Activated CD4-positive, CD25-positive, alpha-beta regulatory T cell (primary cell): ENCODE measurements around the gene DDX20.
"Not testable (repeated sequence)": the region's sequence is repeated elsewhere in the genome, so short reads cannot be mapped to it uniquely, and the experiment has no call there.

Source experiments
- DNase-seq, 4 experiments: peaks; one replicate each; lab custom pipeline; 2025; lab: John Stamatoyannopoulos, UW

DDX20 gene

DNA sequence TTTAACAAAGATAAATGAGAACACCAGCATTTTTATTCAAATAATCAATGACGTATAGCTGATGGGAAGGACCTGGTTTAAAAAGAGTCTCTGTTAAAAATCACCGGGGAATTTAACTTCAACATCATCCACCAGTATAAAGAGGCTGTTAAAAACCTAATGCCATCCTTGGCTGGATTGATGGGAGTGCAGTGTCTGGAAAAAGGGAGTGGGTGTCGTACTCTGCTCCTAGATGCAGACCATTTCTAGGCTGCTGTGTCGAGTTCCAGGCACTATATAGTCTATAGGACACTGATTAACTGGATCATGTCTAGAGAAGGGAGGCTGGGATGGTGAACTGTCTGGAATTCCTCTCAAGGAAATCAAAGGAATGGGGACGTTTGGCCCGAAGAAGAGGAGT is 36.1 kb downstream of the DDX20 start:
- DNase-seq: no peak

DNA sequence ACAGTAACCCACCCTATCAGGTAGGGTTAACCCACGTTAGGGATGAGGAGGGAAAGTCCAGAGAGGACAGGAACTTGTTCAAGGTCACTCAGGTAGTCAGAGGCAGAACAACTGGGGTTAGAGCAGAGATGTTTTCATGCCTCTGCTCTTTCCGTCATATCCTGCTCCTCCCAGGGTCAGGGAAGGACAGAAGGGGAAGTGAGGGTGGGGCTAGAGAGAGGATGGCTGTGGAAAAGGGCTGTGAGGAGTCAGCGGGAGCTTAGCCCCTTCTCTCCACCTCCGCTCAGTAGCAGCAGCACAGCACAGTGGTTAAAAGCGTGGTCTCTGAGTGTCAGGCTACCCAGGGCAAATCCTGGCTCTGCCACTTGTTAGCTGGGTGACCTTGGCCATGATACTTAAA is 36.5 kb downstream of the DDX20 start:
- DNase-seq: no peak

DNA sequence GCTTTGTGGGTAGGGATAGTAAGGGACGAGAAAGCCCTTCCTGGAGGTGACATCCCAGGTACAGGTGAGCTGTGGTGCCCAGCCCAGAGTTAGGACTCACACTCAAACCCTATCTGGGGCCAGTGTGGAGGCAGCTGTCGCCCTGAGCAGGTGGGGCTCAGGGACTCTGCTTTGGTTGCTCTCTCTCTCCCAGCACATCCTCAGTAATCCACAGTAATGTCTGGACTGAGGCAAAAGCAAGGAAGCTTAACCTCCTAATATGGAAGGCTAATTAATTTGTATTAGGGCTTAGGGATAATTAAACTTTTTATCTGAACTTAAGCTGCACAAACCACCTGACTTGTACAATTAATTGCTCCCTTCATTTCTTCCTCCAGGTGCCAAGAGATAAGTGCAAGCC is 38.2 kb downstream of the DDX20 start:
- DNase-seq: no peak

DNA sequence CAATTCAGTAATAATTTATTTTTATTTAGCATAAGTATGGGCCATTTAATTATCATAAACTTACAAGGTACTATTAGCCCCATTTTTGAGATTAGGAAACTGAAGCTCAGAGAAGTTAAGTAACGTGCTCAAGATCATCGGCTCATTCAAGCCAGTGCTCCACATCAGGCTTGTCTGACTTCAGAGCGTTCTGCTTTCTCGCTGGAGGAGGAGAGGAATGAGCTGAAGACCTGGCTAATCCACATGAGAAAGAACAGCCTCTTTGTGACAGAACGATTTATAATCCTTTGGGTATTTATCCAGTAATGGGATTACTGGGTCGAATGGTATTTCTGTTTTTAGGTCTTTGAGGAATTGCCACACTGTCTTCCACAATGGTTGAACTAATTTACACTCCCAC is 39.7 kb downstream of the DDX20 start:
- no peak for DNase-seq

DNA sequence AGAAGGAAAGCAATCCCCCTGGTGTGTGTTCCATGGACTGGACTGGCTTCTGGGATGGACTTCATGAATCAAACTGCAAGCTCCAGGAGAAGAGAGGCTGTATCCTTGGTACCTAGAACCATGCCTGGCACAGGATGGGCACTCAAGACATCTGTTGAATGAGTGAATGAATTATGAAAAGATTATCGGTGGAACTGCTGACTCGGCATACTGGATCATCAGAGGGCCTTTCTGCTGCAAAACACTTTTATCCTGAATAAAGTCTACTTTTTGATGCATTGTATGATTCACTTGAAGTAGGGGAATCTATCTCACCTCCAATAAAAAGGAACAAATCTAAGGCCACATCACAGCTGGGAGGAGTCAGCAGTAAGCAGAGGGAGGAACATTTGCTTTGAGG is 42.9 kb downstream of the DDX20 start:
- DNase-seq: no peak

DNA sequence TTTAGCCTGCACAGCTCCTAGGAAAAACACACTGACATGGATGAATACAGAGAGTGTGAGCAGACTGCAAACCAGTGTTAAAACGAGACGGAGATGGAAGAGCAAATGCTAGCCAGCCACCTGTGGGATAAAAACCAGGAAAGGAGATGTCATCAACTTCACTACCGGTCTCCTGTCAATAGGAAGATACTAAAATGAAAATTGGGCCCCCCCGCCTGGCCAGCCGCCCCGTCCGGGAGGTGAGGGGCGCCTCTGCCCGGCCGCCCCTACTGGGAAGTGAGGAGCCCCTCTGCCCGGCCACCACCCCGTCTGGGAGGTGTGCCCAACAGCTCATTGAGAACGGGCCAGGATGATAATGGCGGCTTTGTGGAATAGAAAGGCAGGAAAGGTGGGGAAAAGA is 44.0 kb downstream of the DDX20 start:
- not testable (repeated sequence) for DNase-seq

DNA sequence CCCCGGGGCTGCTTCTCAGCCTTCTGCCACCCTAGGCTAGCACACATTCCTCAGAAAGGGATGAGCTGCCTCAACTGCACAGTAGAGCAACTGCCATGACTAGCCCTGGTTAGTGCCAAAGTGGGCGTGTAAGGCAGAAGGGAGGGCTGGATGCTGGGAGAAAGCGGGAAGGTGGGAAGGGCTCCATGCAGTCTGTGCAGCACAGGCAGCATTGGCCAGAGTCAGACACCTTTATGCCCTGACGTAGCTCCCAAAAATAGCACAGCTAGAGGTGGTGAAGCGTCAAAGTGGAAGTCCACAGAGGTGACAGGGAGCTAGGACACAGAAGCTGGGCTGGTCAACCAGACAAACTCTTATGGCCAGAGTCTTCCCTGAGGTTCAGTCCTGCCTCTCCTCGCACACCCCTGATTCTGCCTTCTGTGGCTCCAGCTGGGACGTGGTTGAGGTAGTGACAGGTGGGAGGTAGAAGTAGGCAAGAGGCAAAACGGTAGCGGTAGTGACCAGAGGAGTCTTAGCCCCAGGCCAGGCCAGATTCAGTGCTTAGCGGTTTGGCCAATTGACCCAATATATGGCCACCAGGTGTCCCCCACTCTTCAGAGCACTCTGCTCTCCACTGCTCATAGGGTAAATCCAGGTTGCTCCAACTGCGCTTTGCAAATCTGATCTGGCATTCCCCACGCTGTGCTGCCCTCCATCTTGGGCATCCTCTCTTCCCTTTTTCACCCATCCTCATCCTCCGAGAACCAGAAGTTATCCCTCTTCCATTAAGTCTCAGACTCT is 45.6 kb downstream of the DDX20 start:
- DNase-seq: no peak

DNA sequence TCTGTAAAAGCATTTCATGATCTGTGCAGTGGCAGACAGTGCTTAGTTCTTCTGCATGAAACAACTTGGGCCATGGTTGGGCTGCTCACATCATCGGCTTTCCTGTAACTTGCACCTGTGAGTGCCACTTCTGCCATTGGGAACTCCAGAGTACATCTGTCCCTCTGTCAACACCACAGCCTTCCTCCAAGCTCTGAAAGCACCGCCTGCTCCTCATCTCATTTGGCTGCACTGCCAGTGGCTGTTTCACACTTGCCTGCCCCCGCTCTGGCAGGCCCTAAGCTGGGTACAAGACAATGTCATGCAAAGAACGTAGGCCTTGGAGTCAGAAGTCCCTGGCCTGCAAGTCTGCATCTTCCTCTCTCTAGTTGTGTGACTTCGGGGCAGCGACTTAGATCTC is 46.4 kb downstream of the DDX20 start:
- no peak for DNase-seq

DNA sequence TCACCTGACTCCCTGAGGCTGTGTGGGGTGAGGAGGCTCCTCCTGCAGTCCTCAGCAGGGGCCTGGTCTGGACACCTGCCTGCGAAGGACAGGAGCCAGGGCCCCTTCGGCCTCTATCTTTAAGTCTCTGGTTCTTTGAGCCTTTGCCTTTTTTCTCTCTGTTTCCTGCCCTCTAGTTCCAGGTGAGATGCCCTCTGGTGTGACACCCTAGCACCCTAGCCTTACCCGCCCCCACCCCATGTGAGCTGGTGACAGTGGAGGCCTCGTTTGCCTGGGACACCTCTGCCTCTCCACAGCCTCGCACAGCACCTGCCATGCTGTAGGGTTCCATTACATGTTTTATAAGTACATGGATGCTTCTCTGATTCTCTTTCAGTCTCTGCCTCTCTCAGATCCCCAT is 47.3 kb downstream of the DDX20 start:
- no peak for DNase-seq

DNA sequence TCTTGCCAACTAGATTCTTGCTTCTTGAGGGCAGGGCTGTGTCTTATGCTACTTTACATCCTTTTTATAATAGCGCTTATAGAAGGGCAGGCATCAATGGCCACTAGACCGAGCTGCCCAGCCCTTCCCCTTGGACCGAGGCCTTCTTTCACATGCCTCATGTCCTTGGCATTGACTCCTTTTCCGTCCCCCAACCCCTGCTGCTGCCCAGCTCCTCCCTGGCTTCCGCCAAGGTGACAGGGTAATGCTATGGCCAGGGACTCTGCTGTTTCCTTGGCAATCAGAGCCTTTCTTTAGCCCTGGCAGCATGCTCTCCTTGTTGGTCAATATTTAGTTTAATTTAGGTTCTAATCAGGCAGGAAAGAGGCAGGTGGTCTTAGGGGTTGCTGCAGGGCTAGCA is 48.2 kb downstream of the DDX20 start:
- no peak for DNase-seq

DNA sequence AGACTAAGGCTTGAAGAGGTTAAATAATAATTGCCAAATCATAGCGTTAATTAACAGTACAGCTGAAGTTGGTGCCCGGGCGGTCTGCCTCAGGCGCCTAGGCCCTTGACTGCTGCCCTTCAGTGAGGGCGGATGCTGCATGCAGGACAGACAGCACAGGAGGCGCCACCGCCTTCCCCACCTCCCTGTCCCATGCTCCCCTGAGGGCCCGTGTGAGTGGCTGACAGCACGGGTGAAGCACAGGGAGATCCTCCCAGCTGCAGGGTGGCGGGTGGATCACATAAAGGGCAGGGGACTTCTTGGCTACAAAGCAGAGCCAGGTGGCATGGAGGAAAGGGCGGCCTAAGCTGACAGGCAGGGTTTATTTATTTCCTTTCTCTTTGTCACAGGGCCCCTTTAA is 49.1 kb downstream of the DDX20 start:
- DNase-seq: no peak

DNA sequence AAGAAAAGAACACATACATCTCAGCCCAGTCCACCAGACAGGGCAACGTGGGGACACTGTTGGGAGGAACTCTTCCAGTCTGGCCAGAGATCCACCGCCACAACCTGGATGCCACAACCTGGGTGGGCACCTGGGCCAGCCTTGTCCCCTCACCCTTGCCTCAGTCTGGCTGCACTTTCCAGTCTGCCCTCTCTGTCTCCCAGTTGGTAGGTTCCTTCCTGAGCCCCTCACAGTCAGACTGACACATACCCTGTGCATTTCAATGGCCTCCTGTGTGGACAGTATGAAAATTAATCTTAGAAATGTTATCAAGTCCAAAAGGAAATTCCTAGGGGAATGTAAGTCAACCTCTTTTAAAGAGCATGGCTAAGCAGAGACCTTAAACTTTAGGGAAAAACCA is 49.5 kb downstream of the DDX20 start:
- DNase-seq: no peak

DNA sequence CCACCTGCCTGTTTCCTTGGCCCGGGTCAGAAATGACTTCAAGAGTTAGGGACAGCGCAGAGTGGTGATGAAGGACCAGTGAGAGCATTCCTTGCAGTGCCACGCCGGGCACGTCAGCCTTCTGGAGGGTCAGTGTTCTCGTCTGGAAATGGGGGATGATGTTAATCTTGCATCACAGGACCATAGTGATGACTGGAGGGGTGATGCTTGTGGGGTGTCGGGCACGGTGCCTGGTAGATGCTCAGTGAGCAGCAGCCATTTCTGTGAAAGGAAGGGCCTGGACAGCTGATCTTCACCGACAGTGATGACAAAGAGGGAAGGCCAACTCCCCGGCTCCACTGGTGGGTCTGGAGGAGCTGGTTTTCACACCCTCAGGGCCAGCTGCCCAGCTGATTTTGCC is 56.2 kb downstream of the DDX20 start:
- no peak for DNase-seq

DNA sequence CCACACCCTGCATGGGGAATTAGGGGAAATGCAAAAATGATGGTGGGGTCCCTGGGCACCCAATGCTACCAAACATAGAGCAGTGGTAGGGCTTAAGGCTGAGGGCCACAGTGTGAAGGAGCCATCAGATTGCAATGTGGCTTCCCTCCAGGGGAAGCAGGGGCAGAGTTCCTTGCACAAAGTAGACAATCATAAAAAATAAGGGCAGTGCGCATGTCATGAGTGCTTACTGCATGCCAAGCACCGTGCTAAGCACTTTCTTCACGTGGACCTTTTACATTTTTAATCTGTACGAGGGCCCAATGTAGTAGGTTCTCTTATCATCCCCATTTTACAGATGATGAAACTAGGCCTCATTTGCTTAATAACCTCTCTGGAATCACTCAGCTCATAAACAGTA is 56.6 kb downstream of the DDX20 start:
- DNase-seq: no peak

DNA sequence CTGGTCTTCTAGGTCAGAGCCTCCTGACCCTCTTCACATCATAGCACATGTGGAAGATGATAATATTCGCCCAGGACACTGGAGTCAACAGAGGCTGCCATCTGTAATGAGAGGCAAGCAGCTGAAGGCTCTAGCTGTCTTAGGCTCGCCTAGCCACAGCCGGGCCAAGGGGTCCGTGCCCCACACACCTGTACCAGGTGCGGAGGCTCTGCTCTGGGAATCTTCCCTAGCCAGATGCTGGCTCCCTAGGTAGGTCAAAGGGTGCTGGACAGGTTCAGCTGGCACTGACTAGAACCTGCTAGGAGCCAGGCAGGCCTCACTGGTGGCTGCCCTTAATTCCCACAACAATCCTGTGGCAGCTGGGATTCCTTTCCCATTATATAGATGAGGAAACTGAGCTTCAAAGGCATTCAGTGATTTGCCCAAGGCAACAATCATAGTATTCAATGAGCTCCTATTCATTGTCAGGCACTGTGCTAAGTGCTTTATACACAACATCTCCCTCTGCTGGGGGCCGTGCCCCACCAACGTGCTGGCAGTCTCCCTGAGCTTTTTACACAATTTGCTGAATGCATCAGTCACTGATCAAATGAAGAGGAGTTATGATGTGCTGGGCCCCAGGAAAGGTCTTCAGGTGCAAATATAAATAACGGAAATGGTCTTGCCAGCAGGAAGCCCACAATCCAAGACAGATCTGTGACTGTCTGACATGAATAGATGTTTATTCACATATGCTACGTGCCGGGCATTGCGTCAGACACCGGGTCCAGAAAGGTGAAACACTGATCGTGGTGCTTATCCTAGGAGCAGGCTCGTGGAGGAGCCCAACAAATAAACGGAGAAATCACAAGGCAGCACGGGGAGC is 58.0 kb downstream of the DDX20 start:
- no peak for DNase-seq

DNA sequence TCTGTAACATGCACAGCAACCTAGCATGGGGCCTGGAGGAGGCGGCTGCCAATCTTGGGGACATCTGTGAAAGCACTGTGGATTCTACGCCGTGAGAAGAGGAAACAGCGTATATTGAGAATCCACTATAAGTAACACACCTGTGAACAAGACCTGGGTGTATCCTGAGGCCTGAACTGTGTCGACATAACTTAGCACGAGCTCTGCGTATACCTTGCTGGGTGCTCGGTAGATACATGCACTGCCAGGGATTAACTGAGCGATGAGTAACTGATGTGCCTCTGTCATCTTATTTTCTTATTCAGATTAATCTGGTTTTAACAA is 58.6 kb downstream of the DDX20 start:
- no peak for DNase-seq

DNA sequence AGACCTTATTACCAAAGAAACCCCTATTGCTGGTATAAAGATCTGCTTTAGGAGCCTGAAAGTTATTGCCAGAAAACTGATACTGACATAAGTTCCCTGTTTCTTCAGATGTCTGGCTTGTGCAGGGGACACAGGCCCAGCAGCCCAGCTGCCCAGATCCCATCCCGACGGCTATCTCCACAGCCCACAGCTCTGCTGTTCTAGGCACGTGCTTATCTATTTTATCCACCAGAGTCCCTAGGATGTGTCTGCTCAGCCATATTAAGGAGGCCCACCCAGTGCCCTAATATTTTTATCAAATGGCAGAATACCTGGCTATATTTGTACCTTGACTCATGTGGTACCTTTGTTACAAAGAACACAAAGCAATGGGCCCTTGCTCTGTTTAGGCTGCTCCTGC is 58.9 kb downstream of the DDX20 start:
- DNase-seq: no peak
